GM12878 (cell line): ENCODE data around the gene PSG1. TPM values are rescaled to one million over a fixed set of nuclear protein-coding genes. Genes with fewer than 3 reads are reported as not detected.
"Not testable (repeated sequence)": the region's sequence is repeated elsewhere in the genome, so short reads cannot be mapped to it uniquely, and the experiment has no call there.

Experiments
- ATAC-seq: fragments of 200-7000 bp; cut with Tn5 transposase; 3 replicates; pipeline ENCODE4 v1.9.1; 2020; ENCODE audit warnings: mild to moderate bottlenecking, moderate library complexity
- BruUV-seq: library from RNA; stranded (reverse); fragments of 400-500 nt; replicated peaks from 2 replicates; lab custom pipeline; 2021; lab: Mats Ljungman, UMichigan
- CTCF ChIA-PET: fragments of 300-600 bp; sonication (Branson Sonifier 250); formaldehyde crosslinking; extraction: SDS; loops from one replicate; lab custom pipeline; 2021; ENCODE audit warnings: inconsistent platforms; lab: Yijun Ruan, JAX
- POLR2A ChIA-PET: fragments of 350-600 bp; formaldehyde crosslinking; extraction: SDS; loops from one replicate; lab custom pipeline; 2021; ENCODE audit warnings: inconsistent platforms; lab: Charles Lee
- RAD21 ChIA-PET: fragments of 300-600 bp; sonication (Branson Sonifier 250); formaldehyde crosslinking; loops from one replicate; lab custom pipeline; 2023; ENCODE audit warnings: antibody characterized with exemption; ENCODE audit not compliant: unreplicated experiment; lab: Charles Lee
- SMC1A ChIA-PET: fragments of 300-600 bp; sonication (Branson Sonifier 250); formaldehyde crosslinking; loops from one replicate; lab custom pipeline; 2023; ENCODE audit not compliant: unreplicated experiment, uncharacterized antibody; lab: Charles Lee
- DNase-seq: peaks from one replicate; pipeline ENCODE4 v3.0.0-alpha.2; 2011; ENCODE audit warnings: low read depth, low spot score
- FAIRE-seq: peaks from 3 replicates; lab custom pipeline; 2011; peaks lifted over from hg19 to GRCh38; lab: Jason Lieb, UNC
- H2AFZ ChIP-seq: 2 replicates; pipeline ENCODE4 v1.6.0; 2011; ENCODE audit warnings: low read depth, low read length, control low read depth; ENCODE audit not compliant: control insufficient read depth
- H3K27ac ChIP-seq: 2 replicates; pipeline ENCODE4 v1.5.1; 2011; ENCODE audit warnings: control low read depth; ENCODE audit not compliant: control insufficient read depth, insufficient read depth
- H3K27me3 ChIP-seq, 2 experiments: replicated peaks in 1 of 2; 2 replicates each; pipeline versions ENCODE4 v1.6.0 to v1.6.1; 2011; ENCODE audit warnings: low read length in 1 of 2; ENCODE audit not compliant: control insufficient read depth in 2 of 2, insufficient read depth in 2 of 2
- H3K36me3 ChIP-seq, 2 experiments: 2 replicates each; pipeline ENCODE4 v1.5.1; 2011; ENCODE audit warnings: low read length in 1 of 2; ENCODE audit not compliant: control insufficient read depth in 2 of 2, insufficient read depth in 2 of 2
- H3K4me1 ChIP-seq: 2 replicates; pipeline ENCODE4 v1.6.1; 2011; ENCODE audit warnings: mild to moderate bottlenecking, low read length, moderate library complexity, mixed read lengths; ENCODE audit not compliant: control insufficient read depth, insufficient read depth
- H3K4me2 ChIP-seq: 2 replicates; pipeline ENCODE4 v1.6.0; 2011; ENCODE audit warnings: control low read depth; ENCODE audit not compliant: control insufficient read depth, insufficient read depth
- H3K4me3 ChIP-seq: fragments of 200-600 bp; sonication (generic); 2 replicates; pipeline ENCODE4 v1.5.1; 2016
- H3K79me2 ChIP-seq: 2 replicates; pipeline ENCODE4 v1.6.0; 2011; ENCODE audit warnings: low read length; ENCODE audit not compliant: control insufficient read depth, insufficient read depth
- H3K9ac ChIP-seq: 2 replicates; pipeline ENCODE4 v1.8.0; 2011; ENCODE audit warnings: low read length, control low read depth, mixed read lengths; ENCODE audit not compliant: control insufficient read depth, insufficient read depth
- H3K9me3 ChIP-seq: replicated peaks from 3 replicates; pipeline ENCODE4 v1.5.1; 2011; ENCODE audit warnings: mild to moderate bottlenecking, low read length; ENCODE audit not compliant: control insufficient read depth, insufficient read depth
- H4K20me1 ChIP-seq: 2 replicates; pipeline ENCODE4 v1.6.0; 2011; ENCODE audit not compliant: control insufficient read depth, insufficient read depth
- WGBS: methylation state at CpG from one replicate; pipeline ENCODE4 v1.1.6; 2016; ENCODE audit warnings: low lambda C conversion rate; ENCODE audit not compliant: insufficient replicate concordance, insufficient coverage; ENCODE audit errors: missing lambda C conversion rate; 5-methylcytosine and 5-hydroxymethylcytosine counted together
- in situ Hi-C: fragments of 300-500 bp; cut with MboI; formaldehyde crosslinking; loops from 9 replicates; pipeline ENCODE4 v1.14.3; 2018; ENCODE audit warnings: mixed read lengths
- intact Hi-C: fragments of 100-400 bp; cut with micrococcal nuclease; formaldehyde crosslinking; loops from one replicate; pipeline ENCODE4 v1.14.2; 2022; ENCODE audit not compliant: unreplicated experiment
- polyA plus RNA-seq, 11 experiments: library from polyadenylated mRNA; depleted of rRNA in 4 of 11; unstranded in 6 of 11; stranded (reverse) in 5 of 11; fragments of >200 nt; fragmentation: Nextera tagmentation in 4 of 11; fragmentation: Illumina TruSeq in 1 of 11; extraction: Ambion mirVana in 4 of 11; extraction: Trizol in 1 of 11; gene quantifications; 1 replicate in 1 of 11; 2 replicates in 10 of 11; pipeline versions ENCODE4 v1.2.1 to v1.2.3, GENCODE V29; 2011 to 2016; ENCODE audit warnings: inconsistent platforms in 2 of 11, missing spikeins in 2 of 11, low read depth in 1 of 11
- total RNA-seq, 4 experiments: library from RNA; depleted of rRNA in 3 of 4; stranded (reverse); fragments of >200 nt in 3 of 4; fragmentation: Illumina TruSeq in 1 of 4; extraction: Trizol in 1 of 4; gene quantifications; 2 replicates each; pipeline versions ENCODE4 v1.2.1 to v1.2.3, GENCODE V29; 2013 to 2021

Gene PSG1
- total and polyA plus RNA-seq, 10 of the 15 experiments (the other 5 are each of a cell fraction or from before 2014, with no cell fraction given) = not detected

DNA sequence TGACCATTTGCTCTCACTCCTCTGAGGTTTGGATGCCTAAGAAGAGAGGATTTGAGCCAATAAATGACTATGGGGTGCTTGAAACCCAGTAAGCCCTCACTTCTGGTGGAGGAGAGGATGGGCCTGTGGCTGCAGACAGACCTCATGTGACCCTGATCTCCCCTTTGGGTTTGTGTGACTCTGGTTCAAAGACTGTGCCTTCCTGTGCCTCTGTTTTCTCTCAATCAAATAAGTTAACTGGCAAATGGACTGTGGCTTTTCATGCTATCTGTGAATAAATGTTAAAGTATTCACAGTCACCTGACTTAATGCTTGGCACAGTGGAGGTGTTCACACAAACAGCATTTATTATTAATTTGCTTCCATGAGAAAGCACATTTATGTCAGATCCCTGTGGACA is 26.7 kb downstream of the PSG1 start:
- RAD21 ChIA-PET, DNase-seq, H3K4me2 ChIP-seq, H3K27ac ChIP-seq, SMC1A ChIA-PET, POLR2A ChIA-PET, in situ Hi-C loops, BruUV-seq, H3K9me3 ChIP-seq, H2AFZ ChIP-seq, H3K9ac ChIP-seq, ATAC-seq, H3K27me3 ChIP-seq, FAIRE-seq, intact Hi-C loops, H3K4me3 ChIP-seq, H3K79me2 ChIP-seq, CTCF ChIA-PET, H3K36me3 ChIP-seq, H3K4me1 ChIP-seq, H4K20me1 ChIP-seq: not testable (repeated sequence)

DNA sequence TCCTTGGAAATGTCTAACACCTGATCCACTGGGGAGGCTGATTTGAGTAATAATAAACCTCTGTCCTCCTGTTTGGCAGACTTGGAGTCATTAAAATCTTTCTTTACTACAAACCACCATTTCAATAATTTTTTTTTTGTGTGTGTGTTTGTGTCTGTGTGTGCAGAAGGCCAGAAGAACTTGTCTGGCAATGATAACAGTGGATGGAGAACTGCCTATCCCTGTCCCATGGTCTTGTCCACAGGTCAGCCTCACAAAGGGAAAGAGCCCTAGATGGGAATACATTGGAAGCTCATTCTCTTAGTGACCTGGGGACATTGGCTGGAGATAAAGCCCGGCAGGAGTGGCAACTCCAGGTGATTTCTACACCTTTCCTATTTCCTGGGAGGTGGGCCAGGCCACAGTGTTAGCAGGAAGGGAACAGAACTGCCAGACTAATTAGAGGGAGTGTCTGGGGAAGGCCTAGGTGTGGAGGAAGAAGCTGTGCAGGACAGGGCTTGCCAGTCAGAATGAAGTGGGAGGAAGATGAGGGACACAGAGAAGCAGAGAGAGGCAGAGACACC is 27.7 kb downstream of the PSG1 start:
- H3K36me3 ChIP-seq, H3K9me3 ChIP-seq, H4K20me1 ChIP-seq, FAIRE-seq, POLR2A ChIA-PET, SMC1A ChIA-PET, H3K9ac ChIP-seq, H3K27ac ChIP-seq, H3K4me2 ChIP-seq, in situ Hi-C loops, ATAC-seq, H3K4me3 ChIP-seq, H3K27me3 ChIP-seq, RAD21 ChIA-PET, BruUV-seq, DNase-seq, H3K4me1 ChIP-seq, H3K79me2 ChIP-seq, CTCF ChIA-PET, H2AFZ ChIP-seq, intact Hi-C loops: not testable (repeated sequence)
- WGBS = 0% methylated on average over 1 of the region's 1 CpG
